Loucy (cell line): Measurements from ENCODE around the gene SMG6.

ENCODE experiments used
- EZH2phosphoT487 ChIP-seq: fragments of 200-600 bp; IDR thresholded peaks from 2 replicates; pipeline ENCODE4 v1.6.1; 2018; ENCODE audit warnings: antibody characterized with exemption, mild to moderate bottlenecking, moderate library complexity, borderline replicate concordance
- TF ChIP-seq, protein P1 (sequence below): fragments of 200-600 bp; sonication (generic); conservative IDR thresholded peaks from 2 replicates; pipeline ENCODE4 v1.5.1; 2014; ENCODE audit warnings: mild to moderate bottlenecking, antibody characterized with exemption, low read length

DNA sequence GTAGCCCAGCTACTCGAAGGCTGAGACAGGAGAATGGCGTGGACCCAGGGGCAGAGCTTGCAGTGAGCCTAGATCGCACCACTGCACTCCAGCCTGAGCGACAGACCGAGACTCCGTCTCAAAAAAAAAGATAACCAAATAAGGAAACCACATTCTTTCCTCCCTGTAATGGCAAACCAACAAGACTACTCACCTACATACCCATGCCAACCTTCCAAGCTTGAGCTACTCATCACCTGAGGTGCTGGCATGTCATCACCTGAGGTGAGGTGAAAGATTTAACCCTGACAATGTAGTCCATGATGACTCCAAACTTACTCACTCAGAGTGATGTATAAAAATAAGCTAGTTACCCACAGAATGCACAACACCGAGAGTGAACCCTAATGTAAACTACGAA lies 85.2 kb downstream of the SMG6 start:
- TF ChIP-seq, protein P1, sequence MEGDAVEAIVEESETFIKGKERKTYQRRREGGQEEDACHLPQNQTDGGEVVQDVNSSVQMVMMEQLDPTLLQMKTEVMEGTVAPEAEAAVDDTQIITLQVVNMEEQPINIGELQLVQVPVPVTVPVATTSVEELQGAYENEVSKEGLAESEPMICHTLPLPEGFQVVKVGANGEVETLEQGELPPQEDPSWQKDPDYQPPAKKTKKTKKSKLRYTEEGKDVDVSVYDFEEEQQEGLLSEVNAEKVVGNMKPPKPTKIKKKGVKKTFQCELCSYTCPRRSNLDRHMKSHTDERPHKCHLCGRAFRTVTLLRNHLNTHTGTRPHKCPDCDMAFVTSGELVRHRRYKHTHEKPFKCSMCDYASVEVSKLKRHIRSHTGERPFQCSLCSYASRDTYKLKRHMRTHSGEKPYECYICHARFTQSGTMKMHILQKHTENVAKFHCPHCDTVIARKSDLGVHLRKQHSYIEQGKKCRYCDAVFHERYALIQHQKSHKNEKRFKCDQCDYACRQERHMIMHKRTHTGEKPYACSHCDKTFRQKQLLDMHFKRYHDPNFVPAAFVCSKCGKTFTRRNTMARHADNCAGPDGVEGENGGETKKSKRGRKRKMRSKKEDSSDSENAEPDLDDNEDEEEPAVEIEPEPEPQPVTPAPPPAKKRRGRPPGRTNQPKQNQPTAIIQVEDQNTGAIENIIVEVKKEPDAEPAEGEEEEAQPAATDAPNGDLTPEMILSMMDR = no peak
- no peak for TF ChIP-seq EZH2phosphoT487
